Nephron (organoid): ENCODE measurements around the gene ACP4.

Experiments used
- H3K27ac Mint-ChIP-seq, 3 experiments: 2 replicates each; pipeline ENCODE4 v1.8.0; 2020; ENCODE audit warnings: mixed read lengths in 3 of 3, mild to moderate bottlenecking in 2 of 3, moderate library complexity in 1 of 3
- H3K27me3 Mint-ChIP-seq: 2 replicates; pipeline ENCODE4 v1.8.0; 2021; ENCODE audit warnings: low read depth, mild to moderate bottlenecking, moderate library complexity, mixed read lengths
- H3K36me3 Mint-ChIP-seq: 2 replicates; pipeline ENCODE4 v1.8.0; 2020; ENCODE audit warnings: low read depth, mixed read lengths
- H3K4me1 Mint-ChIP-seq: 2 replicates; pipeline ENCODE4 v1.8.0; 2020; ENCODE audit warnings: mixed read lengths
- H3K4me3 Mint-ChIP-seq, 3 experiments: 2 replicates each; pipeline ENCODE4 v1.8.0; 2020; ENCODE audit warnings: mild to moderate bottlenecking in 3 of 3, mixed read lengths in 3 of 3, moderate library complexity in 2 of 3
- H3K9me3 Mint-ChIP-seq: 2 replicates; pipeline ENCODE4 v1.8.0; 2020; ENCODE audit warnings: mixed read lengths
- TF ChIP-seq, protein P1 (sequence below), 3 experiments: fragments of 200-600 bp; sonication (generic); IDR thresholded peaks; one replicate each; pipeline ENCODE4 v1.5.0; 2021; ENCODE audit warnings: antibody characterized with exemption in 3 of 3; ENCODE audit not compliant: unreplicated experiment in 3 of 3

Gene ACP4

DNA sequence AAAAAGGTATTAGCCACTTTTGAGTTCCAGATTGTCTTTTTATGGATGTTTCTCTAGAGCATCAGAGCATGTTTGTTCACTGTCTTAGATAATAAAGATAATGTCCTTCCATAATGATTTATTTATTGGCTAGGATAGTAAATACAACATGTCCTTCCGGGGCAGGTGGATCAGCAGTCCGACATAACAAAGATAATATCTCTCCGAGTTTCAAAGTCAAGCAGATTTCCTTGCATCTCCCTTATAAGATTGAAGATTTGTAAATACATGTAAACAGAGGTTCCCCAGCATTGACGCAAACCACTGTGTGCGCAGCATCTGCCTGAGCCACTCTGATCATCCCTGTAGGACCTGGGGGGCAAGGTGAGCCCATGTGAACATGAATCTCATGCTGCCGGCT is 51.9 kb downstream of the ACP4 start:
- Mint-ChIP-seq H3K4me1 (no peaks in the 10 kb centered on the region), H3K9me3 (peaks cover 21% of the 10 kb centered on the region), H3K4me3 (no peak overlapping the region), H3K27me3 (peaks cover 61% of the 10 kb centered on the region), H3K27ac (no peak overlapping the region), H3K36me3 (no peaks in the 10 kb centered on the region)
- TF ChIP-seq, protein P1, sequence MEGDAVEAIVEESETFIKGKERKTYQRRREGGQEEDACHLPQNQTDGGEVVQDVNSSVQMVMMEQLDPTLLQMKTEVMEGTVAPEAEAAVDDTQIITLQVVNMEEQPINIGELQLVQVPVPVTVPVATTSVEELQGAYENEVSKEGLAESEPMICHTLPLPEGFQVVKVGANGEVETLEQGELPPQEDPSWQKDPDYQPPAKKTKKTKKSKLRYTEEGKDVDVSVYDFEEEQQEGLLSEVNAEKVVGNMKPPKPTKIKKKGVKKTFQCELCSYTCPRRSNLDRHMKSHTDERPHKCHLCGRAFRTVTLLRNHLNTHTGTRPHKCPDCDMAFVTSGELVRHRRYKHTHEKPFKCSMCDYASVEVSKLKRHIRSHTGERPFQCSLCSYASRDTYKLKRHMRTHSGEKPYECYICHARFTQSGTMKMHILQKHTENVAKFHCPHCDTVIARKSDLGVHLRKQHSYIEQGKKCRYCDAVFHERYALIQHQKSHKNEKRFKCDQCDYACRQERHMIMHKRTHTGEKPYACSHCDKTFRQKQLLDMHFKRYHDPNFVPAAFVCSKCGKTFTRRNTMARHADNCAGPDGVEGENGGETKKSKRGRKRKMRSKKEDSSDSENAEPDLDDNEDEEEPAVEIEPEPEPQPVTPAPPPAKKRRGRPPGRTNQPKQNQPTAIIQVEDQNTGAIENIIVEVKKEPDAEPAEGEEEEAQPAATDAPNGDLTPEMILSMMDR (IDR thresholded peaks at IDR 0.05; ENCODE audit: unreplicated experiment in 3 of 3): no peak

DNA sequence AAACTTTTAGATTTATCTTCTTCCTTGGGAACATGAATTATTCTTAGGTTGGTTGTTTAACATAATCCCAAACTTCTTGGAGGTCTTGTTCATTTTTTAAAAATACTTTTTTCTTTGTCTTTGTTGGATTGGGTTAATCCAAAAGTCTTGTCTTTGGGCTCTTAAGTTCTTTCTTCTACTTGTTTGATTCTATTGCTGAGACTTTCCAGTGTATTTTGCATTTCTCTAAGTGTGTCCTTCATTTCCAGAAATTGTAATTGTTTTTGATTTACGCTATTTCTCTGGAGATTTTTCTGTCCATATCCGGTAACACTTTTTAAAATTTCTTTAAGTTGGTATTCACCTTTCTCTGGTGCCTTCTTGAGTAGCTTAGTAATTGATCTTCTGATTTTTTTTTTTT is 53.0 kb downstream of the ACP4 start:
- H3K4me3 Mint-ChIP-seq: no peak overlapping the region
- no peaks in the 10 kb centered on the region for H3K36me3 Mint-ChIP-seq
- H3K9me3 Mint-ChIP-seq: peaks cover 21% of the 10 kb centered on the region
- H3K4me1 Mint-ChIP-seq: no peaks in the 10 kb centered on the region
- TF ChIP-seq, protein P1 (IDR thresholded peaks at IDR 0.05; ENCODE audit: unreplicated experiment in 3 of 3): no peak
- peaks cover 51% of the 10 kb centered on the region for H3K27me3 Mint-ChIP-seq
- no peak overlapping the region for H3K27ac Mint-ChIP-seq

DNA sequence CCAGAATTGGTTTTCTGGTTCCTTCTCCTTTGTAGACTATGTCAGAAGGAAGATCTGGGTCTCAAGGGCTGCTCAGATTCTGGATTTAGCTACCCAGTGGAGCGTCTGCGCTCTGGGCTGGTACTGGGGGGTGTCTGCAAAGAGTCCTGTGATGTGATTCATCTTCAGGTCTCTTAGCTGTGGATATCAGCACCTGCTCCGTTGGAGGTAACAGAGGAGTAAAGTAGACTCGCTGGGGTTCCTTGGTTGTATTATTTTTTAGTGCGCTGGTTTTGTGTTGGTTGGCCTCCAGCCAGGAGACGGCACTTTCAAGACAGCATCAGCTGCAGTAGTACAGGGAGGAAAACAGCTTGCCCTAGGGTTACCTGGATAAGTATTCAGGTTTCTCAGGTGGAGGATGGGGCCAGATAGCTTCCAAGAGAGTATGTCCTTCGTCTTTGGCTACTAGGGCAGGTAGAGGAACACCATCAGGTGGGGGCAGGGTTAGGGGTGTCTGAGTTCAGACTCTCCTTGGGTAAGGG is 53.5 kb downstream of the ACP4 start:
- Mint-ChIP-seq H3K27ac (no peak overlapping the region), H3K9me3 (peaks cover 21% of the 10 kb centered on the region), H3K4me3 (no peak overlapping the region), H3K4me1 (no peaks in the 10 kb centered on the region), H3K27me3 (peaks cover 49% of the 10 kb centered on the region), H3K36me3 (no peaks in the 10 kb centered on the region)
- TF ChIP-seq, protein P1 (IDR thresholded peaks at IDR 0.05; ENCODE audit: unreplicated experiment in 3 of 3): no peak

DNA sequence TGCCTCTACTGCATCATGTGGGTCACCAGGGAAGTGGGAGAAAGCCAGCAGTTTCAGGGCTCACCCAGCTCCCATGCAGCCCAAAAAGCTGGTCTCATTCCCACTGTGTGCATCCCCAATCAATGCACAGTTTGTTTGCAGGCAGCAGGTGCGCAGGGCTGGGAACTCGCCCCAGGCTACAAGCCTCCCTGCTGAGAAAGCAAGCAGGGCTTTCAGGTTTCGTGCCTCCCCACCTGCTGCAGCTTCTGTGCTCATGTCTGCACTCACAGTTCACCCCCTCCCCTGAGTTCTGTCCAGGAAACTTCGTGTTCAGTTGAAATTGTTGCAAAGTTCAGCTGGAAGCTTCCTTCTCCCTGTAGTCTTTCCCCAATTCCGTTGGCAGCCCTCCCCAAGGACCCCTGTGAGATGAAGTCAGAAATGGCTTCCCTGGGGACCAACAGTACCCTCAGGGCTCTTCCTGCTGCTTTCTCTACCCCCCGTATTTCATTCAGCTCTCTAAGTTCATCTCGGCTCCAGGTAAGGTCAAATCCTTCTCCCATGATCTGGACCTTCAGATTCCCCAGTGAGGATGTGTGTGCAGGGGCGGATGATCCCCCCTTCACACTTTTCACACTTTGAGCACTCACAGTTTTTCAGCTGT is 54.2 kb downstream of the ACP4 start:
- Mint-ChIP-seq H3K4me3 (no peak overlapping the region), H3K27ac (no peak overlapping the region), H3K27me3 (peaks cover 49% of the 10 kb centered on the region), H3K36me3 (no peaks in the 10 kb centered on the region), H3K9me3 (peaks cover 21% of the 10 kb centered on the region), H3K4me1 (no peaks in the 10 kb centered on the region)
- TF ChIP-seq, protein P1 (IDR thresholded peaks at IDR 0.05; ENCODE audit: unreplicated experiment in 3 of 3): no peak
